ENCODE measurements around the gene PPP1CA. TPM values are rescaled to one million over a fixed set of nuclear protein-coding genes. Genes with fewer than 3 reads are reported as not detected.

The PPP1CA gene
- total RNA-seq, 4 donors from 2014 or later: 101 to 160 (median 143) TPM

GRCh38 chr11:67374571-67375281 is 26.9 kb downstream of the PPP1CA start:
- 26 to 32% methylated on average over 9 of the region's 9 CpGs for WGBS, 2 donors
- TF ChIP-seq POLR2A (IDR thresholded peaks at IDR 0.05) (no peak), CTCF (IDR thresholded peaks at IDR 0.05) (no peak)
- intact Hi-C loops (cut with DNase I; ENCODE audit: low total_unique reads): no loop called here
- DNase-seq (ENCODE audit: low spot score in 2 of 2): no peak
- H3K4me3 ChIP-seq (ENCODE audit: low read depth, poor library complexity, severe bottlenecking): no peak overlapping the region

- intact Hi-C loops (cut with DNase I; ENCODE audit: low total_unique reads): no loop called here
- 3 to 5% methylated on average over 38 to 40 of the region's 40 CpGs for WGBS, 2 donors
- TF ChIP-seq POLR2A (IDR thresholded peaks at IDR 0.05) (no peak), CTCF (IDR thresholded peaks at IDR 0.05) (no peak)
- peak; percentile 77 to 95 for DNase-seq (ENCODE audit: low spot score in 2 of 2)
- peak overlapping the region; percentile 64 for H3K4me3 ChIP-seq (ENCODE audit: low read depth, poor library complexity, severe bottlenecking)
Observed at GRCh38 chr11:67373648-67374570, 27.7 kb downstream of the PPP1CA start.

- peak within 1 kb of the TSS; percentile 64 for H3K4me3 ChIP-seq (ENCODE audit: low read depth, poor library complexity, severe bottlenecking)
- intact Hi-C loops (cut with DNase I; ENCODE audit: low total_unique reads): no loop called here
- DNase-seq (ENCODE audit: low spot score in 2 of 2): no peak
- WGBS, 2 donors: 0 to 1% methylated on average over 13 to 56 of the region's 76 CpGs
- TF ChIP-seq CTCF (IDR thresholded peaks at IDR 0.05): no peak
Observed at GRCh38 chr11:67372993-67373647, 28.5 kb downstream of the PPP1CA start, which contains the start of gene CLCF1. TSS of gene CLCF1 (minus strand) at chr11:67373598. CDS start at chr11:67373539, 59 bp downstream.

- WGBS, 2 donors: 1 to 7% methylated on average over 16 to 36 of the region's 78 CpGs
Observed at GRCh38 chr11:67372321-67372992, 29.2 kb downstream of the PPP1CA start.

More at GRCh38 chr11:67372321-67372992, 29.2 kb downstream of the PPP1CA start:
- H3K4me3 ChIP-seq (ENCODE audit: low read depth, poor library complexity, severe bottlenecking): peak overlapping the region; percentile 64
- TF ChIP-seq POLR2A (IDR thresholded peaks at IDR 0.05) (no peak), CTCF (IDR thresholded peaks at IDR 0.05) (no peak)
- DNase-seq (ENCODE audit: low spot score in 2 of 2): no peak
- intact Hi-C loops (cut with DNase I; ENCODE audit: low total_unique reads): no loop called here

Data from lower leg skin (tissue), 4 donors.